BLaER1 (cell line): ENCODE results near the gene DAD1.

Experiments
- H3K27ac ChIP-seq: shearing (Covaris generic); formaldehyde crosslinking; 2 replicates; pipeline ENCODE4 v1.8.1; 2022
- H3K27me3 ChIP-seq: shearing (Covaris generic); formaldehyde crosslinking; 2 replicates; pipeline ENCODE4 v1.8.1; 2022
- H3K36me3 ChIP-seq: shearing (Covaris generic); formaldehyde crosslinking; 2 replicates; pipeline ENCODE4 v1.8.1; 2022
- H3K4me1 ChIP-seq: shearing (Covaris generic); formaldehyde crosslinking; 2 replicates; pipeline ENCODE4 v1.8.1; 2022
- H3K4me2 ChIP-seq: shearing (Covaris generic); formaldehyde crosslinking; 2 replicates; pipeline ENCODE4 v1.8.1; 2022
- H3K4me3 ChIP-seq: shearing (Covaris generic); formaldehyde crosslinking; 2 replicates; pipeline ENCODE4 v1.8.1; 2022
- H3K9ac ChIP-seq: shearing (Covaris generic); formaldehyde crosslinking; 2 replicates; pipeline ENCODE4 v1.8.1; 2022
- H3K9me3 ChIP-seq: shearing (Covaris generic); formaldehyde crosslinking; 2 replicates; pipeline ENCODE4 v1.8.1; 2022
- H4K20me1 ChIP-seq: shearing (Covaris generic); formaldehyde crosslinking; 2 replicates; pipeline ENCODE4 v1.8.1; 2022
- Cebpa-rat ChIP-seq: shearing (Covaris generic); IDR thresholded peaks from 2 replicates; pipeline ENCODE4 v1.8.1; 2022

Gene DAD1

GRCh38 chr14:22534547-22534946 is 54.5 kb downstream of the DAD1 start:
- H3K9me3 ChIP-seq, result no peaks in the 10 kb centered on the region
- no peak for TF ChIP-seq Cebpa-rat
- H3K27me3 ChIP-seq, result no peaks in the 10 kb centered on the region
- peak overlapping the region; percentile 73 for H3K4me2 ChIP-seq
- no peak overlapping the region for H3K9ac ChIP-seq
- H3K27ac ChIP-seq, result peak overlapping the region; percentile 46; the same call in 1 of the 2 replicates
- H3K4me3 ChIP-seq, result no peak overlapping the region
- H4K20me1 ChIP-seq, result peaks cover 100% of the 10 kb centered on the region
- peaks cover 100% of the 10 kb centered on the region for H3K4me1 ChIP-seq
- H3K36me3 ChIP-seq, result peaks cover 93% of the 10 kb centered on the region

- Histone ChIP-seq H3K4me3 (no peak overlapping the region), H3K9ac (no peak overlapping the region), H3K9me3 (no peaks in the 10 kb centered on the region), H3K27ac (peak overlapping the region; percentile 16; the same call in 1 of the 2 replicates), H3K36me3 (peaks cover 93% of the 10 kb centered on the region), H3K4me1 (peaks cover 100% of the 10 kb centered on the region), H3K4me2 (peak overlapping the region; percentile 73), H4K20me1 (peaks cover 100% of the 10 kb centered on the region), H3K27me3 (no peaks in the 10 kb centered on the region)
- TF ChIP-seq Cebpa-rat, result no peak
Observed at GRCh38 chr14:22533739-22534359, 55.2 kb downstream of the DAD1 start.

GRCh38 chr14:22533057-22533704 is 55.8 kb downstream of the DAD1 start:
- Histone ChIP-seq H3K4me1 (peaks cover 100% of the 10 kb centered on the region), H3K9me3 (no peaks in the 10 kb centered on the region), H3K4me2 (peak overlapping the region; percentile 73), H3K4me3 (0 out of 2 replicates have a peak overlapping the region, but pooled peaks have one; percentile 32), H3K27me3 (no peaks in the 10 kb centered on the region), H3K27ac (peak overlapping the region; percentile 16), H3K36me3 (peaks cover 93% of the 10 kb centered on the region), H3K9ac (no peak overlapping the region), H4K20me1 (peaks cover 100% of the 10 kb centered on the region)
- TF ChIP-seq Cebpa-rat, result no peak

- H3K4me3 ChIP-seq, result peak overlapping the region; percentile 32; the same call in 1 of the 2 replicates
Observed at GRCh38 chr14:22532345-22533056, 56.5 kb downstream of the DAD1 start.

GRCh38 chr14:22531451-22532344 is 57.3 kb downstream of the DAD1 start:
- Histone ChIP-seq H3K4me2 (peak overlapping the region; percentile 73), H3K4me3 (0 out of 2 replicates have a peak overlapping the region, but pooled peaks have one; percentile 32), H3K36me3 (peaks cover 92% of the 10 kb centered on the region), H3K27ac (peak overlapping the region; percentile 16), H3K4me1 (peaks cover 97% of the 10 kb centered on the region), H3K9ac (peak overlapping the region; percentile 17; the same call in 1 of the 2 replicates), H3K27me3 (no peaks in the 10 kb centered on the region), H3K9me3 (no peaks in the 10 kb centered on the region), H4K20me1 (peaks cover 100% of the 10 kb centered on the region)
- no peak for TF ChIP-seq Cebpa-rat

More at GRCh38 chr14:22532345-22533056, 56.5 kb downstream of the DAD1 start:
- H3K9ac ChIP-seq, result peak overlapping the region; percentile 17; the same call in 1 of the 2 replicates
- H3K36me3 ChIP-seq, result peaks cover 92% of the 10 kb centered on the region
- H3K4me2 ChIP-seq, result peak overlapping the region; percentile 73
- H3K27me3 ChIP-seq, result no peaks in the 10 kb centered on the region
- TF ChIP-seq Cebpa-rat, result no peak
- H4K20me1 ChIP-seq, result peaks cover 100% of the 10 kb centered on the region
- no peaks in the 10 kb centered on the region for H3K9me3 ChIP-seq
- H3K27ac ChIP-seq, result peak overlapping the region; percentile 16
- H3K4me1 ChIP-seq, result peaks cover 97% of the 10 kb centered on the region

- Histone ChIP-seq H3K9ac (no peak overlapping the region), H3K27me3 (no peaks in the 10 kb centered on the region), H3K4me3 (no peak overlapping the region), H3K4me2 (peak overlapping the region; percentile 73), H4K20me1 (peaks cover 100% of the 10 kb centered on the region), H3K9me3 (no peaks in the 10 kb centered on the region), H3K27ac (0 out of 2 replicates have a peak overlapping the region, but pooled peaks have one; percentile 16), H3K36me3 (peaks cover 94% of the 10 kb centered on the region), H3K4me1 (peaks cover 97% of the 10 kb centered on the region)
- no peak for TF ChIP-seq Cebpa-rat
Observed at GRCh38 chr14:22530127-22530526, 58.9 kb downstream of the DAD1 start.

GRCh38 chr14:22526744-22527143 is 62.3 kb downstream of the DAD1 start:
- H3K4me2 ChIP-seq, result peak overlapping the region; percentile 36
- peak overlapping the region; percentile 17; the same call in 1 of the 2 replicates for H3K9ac ChIP-seq
- no peak overlapping the region for H3K27ac ChIP-seq
- no peaks in the 10 kb centered on the region for H3K9me3 ChIP-seq
- H4K20me1 ChIP-seq, result peaks cover 100% of the 10 kb centered on the region
- H3K36me3 ChIP-seq, result peaks cover 96% of the 10 kb centered on the region
- peaks cover 96% of the 10 kb centered on the region for H3K4me1 ChIP-seq
- no peaks in the 10 kb centered on the region for H3K27me3 ChIP-seq
- TF ChIP-seq Cebpa-rat, result no peak
- H3K4me3 ChIP-seq, result no peak overlapping the region

GRCh38 chr14:22526218-22526617 is 62.8 kb downstream of the DAD1 start:
- H3K4me2 ChIP-seq, result peak overlapping the region; percentile 36
- H3K36me3 ChIP-seq, result peaks cover 96% of the 10 kb centered on the region
- H3K4me1 ChIP-seq, result peaks cover 96% of the 10 kb centered on the region
- H3K4me3 ChIP-seq, result no peak overlapping the region
- H3K27me3 ChIP-seq, result no peaks in the 10 kb centered on the region
- H3K9ac ChIP-seq, result peak overlapping the region; percentile 17; the same call in 1 of the 2 replicates
- no peak for TF ChIP-seq Cebpa-rat
- H3K27ac ChIP-seq, result peak overlapping the region; percentile 34; the same call in 1 of the 2 replicates
- no peaks in the 10 kb centered on the region for H3K9me3 ChIP-seq
- peaks cover 100% of the 10 kb centered on the region for H4K20me1 ChIP-seq

GRCh38 chr14:22524784-22525161 is 64.3 kb downstream of the DAD1 start:
- Histone ChIP-seq H3K27ac (no peak overlapping the region), H3K4me3 (no peak overlapping the region), H3K9ac (no peak overlapping the region), H3K36me3 (peaks cover 98% of the 10 kb centered on the region), H3K4me1 (peaks cover 96% of the 10 kb centered on the region), H3K4me2 (peak overlapping the region; percentile 36), H3K27me3 (no peaks in the 10 kb centered on the region), H3K9me3 (no peaks in the 10 kb centered on the region), H4K20me1 (peaks cover 100% of the 10 kb centered on the region)
- TF ChIP-seq Cebpa-rat, result no peak
